WERI-Rb-1 (cell line): ENCODE results near the gene CRP.

Experiments used
- DNase-seq: peaks from one replicate; pipeline ENCODE4 v3.0.0-alpha.2; 2020
- H3K27ac ChIP-seq: fragments of 250-450 bp; sonication (Bioruptor Pico); 2 replicates; pipeline ENCODE4 v1.5.1; 2020; ENCODE audit warnings: mild to moderate bottlenecking, moderate library complexity
- H3K27me3 ChIP-seq: fragments of 250-450 bp; sonication (Bioruptor Pico); 2 replicates; pipeline ENCODE4 v1.5.1; 2021; ENCODE audit warnings: mild to moderate bottlenecking, low read depth, moderate library complexity; ENCODE audit not compliant: insufficient read depth, severe bottlenecking
- H3K36me3 ChIP-seq: fragments of 250-450 bp; sonication (Bioruptor Pico); 2 replicates; pipeline ENCODE4 v1.5.1; 2020; ENCODE audit warnings: mild to moderate bottlenecking, moderate library complexity
- H3K4me3 ChIP-seq: 2 replicates; pipeline ENCODE4 v1.5.1; 2011; ENCODE audit warnings: low read depth, mild to moderate bottlenecking, control low read depth, low read length
- H3K9me3 ChIP-seq: fragments of 250-450 bp; sonication (Bioruptor Pico); 2 replicates; pipeline ENCODE4 v1.5.1; 2021; ENCODE audit warnings: mild to moderate bottlenecking, moderate library complexity; ENCODE audit not compliant: severe bottlenecking
- TF ChIP-seq, protein P1 (sequence below): IDR thresholded peaks from 2 replicates; pipeline ENCODE4 v1.5.1; 2011; ENCODE audit warnings: low read depth, mild to moderate bottlenecking, control low read depth, inconsistent platforms, low read length

The CRP gene

DNA sequence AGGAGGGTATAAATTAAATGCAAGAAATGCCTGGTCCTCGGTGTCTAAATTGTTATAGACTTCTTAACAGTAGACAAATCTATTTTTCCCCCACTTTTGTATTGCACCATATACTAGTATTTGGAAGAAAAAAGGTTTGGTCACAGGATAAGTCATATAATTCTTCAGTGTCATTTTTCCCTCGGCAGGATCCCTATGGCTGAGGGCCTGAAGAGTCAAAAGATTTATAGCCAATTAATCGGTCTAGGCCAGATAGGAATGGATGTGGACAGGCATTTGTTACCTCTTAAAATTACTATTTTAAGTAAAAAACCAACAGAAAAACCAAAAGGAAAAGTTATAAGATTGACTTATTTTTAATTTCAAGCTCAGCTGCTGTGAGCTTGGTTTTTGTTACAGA, 45.6 kb downstream of the CRP start:
- no peaks in the 10 kb centered on the region for H3K9me3 ChIP-seq
- DNase-seq, result no peak
- H3K36me3 ChIP-seq, result no peaks in the 10 kb centered on the region
- peaks cover 83% of the 10 kb centered on the region for H3K27me3 ChIP-seq
- no peak overlapping the region for H3K4me3 ChIP-seq
- TF ChIP-seq, protein P1, sequence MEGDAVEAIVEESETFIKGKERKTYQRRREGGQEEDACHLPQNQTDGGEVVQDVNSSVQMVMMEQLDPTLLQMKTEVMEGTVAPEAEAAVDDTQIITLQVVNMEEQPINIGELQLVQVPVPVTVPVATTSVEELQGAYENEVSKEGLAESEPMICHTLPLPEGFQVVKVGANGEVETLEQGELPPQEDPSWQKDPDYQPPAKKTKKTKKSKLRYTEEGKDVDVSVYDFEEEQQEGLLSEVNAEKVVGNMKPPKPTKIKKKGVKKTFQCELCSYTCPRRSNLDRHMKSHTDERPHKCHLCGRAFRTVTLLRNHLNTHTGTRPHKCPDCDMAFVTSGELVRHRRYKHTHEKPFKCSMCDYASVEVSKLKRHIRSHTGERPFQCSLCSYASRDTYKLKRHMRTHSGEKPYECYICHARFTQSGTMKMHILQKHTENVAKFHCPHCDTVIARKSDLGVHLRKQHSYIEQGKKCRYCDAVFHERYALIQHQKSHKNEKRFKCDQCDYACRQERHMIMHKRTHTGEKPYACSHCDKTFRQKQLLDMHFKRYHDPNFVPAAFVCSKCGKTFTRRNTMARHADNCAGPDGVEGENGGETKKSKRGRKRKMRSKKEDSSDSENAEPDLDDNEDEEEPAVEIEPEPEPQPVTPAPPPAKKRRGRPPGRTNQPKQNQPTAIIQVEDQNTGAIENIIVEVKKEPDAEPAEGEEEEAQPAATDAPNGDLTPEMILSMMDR, result no peak
- H3K27ac ChIP-seq, result no peak overlapping the region

DNA sequence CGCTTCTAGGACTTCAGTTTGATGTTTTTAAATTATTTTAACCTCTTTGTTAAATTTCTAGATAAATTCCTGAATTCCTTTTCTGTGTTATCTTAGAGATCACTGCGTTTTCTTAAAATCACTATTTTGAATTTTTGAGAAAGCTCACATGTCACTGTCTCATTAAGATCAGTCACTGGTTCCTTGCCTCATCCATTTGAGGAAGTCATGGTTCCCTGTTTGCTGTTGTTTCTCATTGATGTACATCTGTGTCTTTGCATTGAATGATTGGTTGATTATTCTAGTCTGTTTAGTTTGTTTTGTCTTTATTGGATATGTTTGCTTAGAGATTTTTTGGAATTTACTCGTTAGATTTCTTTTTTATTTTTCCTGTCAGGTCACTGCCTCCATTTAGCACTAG, 50.1 kb downstream of the CRP start:
- TF ChIP-seq, protein P1, result no peak
- Histone ChIP-seq H3K27me3 (peaks cover 93% of the 10 kb centered on the region), H3K27ac (no peak overlapping the region), H3K4me3 (no peak overlapping the region), H3K36me3 (no peaks in the 10 kb centered on the region), H3K9me3 (no peaks in the 10 kb centered on the region)
- DNase-seq, result no peak

DNA sequence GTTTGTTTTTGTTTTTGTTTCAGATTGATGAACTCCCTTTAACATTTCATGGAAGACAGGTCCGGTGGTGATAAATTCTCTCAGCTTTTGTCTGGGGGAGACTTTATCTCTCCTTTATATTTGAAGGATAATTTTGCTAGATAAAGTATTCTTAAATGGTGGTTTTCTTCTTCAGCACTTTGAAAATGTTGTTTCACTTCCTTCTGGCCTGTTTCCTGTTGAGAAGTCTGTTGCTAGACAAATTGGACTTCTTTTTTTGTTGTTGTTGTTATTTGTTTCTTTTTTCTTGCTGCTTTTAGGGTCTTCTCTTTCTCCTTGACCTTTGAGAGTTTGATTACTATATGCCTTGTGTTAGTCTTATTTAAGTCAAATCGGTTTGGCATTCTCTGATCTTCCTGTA, 50.8 kb downstream of the CRP start:
- H3K4me3 ChIP-seq, result no peak overlapping the region
- no peak overlapping the region for H3K27ac ChIP-seq
- DNase-seq, result no peak
- TF ChIP-seq, protein P1, result no peak
- no peaks in the 10 kb centered on the region for H3K36me3 ChIP-seq
- no peaks in the 10 kb centered on the region for H3K9me3 ChIP-seq
- peaks cover 92% of the 10 kb centered on the region for H3K27me3 ChIP-seq
